Kidney epithelial cell (primary cell): ENCODE measurements around the gene LIM2. TPM values are rescaled to one million over a fixed set of nuclear protein-coding genes. Genes with fewer than 3 reads are reported as not detected.

Experiments
- DNase-seq: peaks from one replicate; pipeline ENCODE4 v3.0.0-alpha.2; 2010; ENCODE audit warnings: low read depth
- H3K27me3 ChIP-seq: 2 replicates; pipeline ENCODE4 v1.6.0; 2011; ENCODE audit warnings: low read length; ENCODE audit not compliant: control insufficient read depth, insufficient read depth
- H3K36me3 ChIP-seq: 2 replicates; pipeline ENCODE4 v1.5.1; 2011; ENCODE audit warnings: low read length; ENCODE audit not compliant: control insufficient read depth, insufficient read depth
- H3K4me3 ChIP-seq: 2 replicates; pipeline ENCODE4 v1.5.1; 2011; ENCODE audit warnings: low read depth, mild to moderate bottlenecking, control low read depth, low read length
- CTCF ChIP-seq: IDR thresholded peaks from 2 replicates; pipeline ENCODE4 v1.5.1; 2011; ENCODE audit warnings: mild to moderate bottlenecking, moderate library complexity, low read length, control low read depth, inconsistent platforms; ENCODE audit not compliant: insufficient read depth, poor library complexity, severe bottlenecking
- total RNA-seq: library from RNA; depleted of rRNA; stranded (reverse); fragments of >200 nt; gene quantifications from 2 replicates; pipeline ENCODE4 v1.2.3, GENCODE V29; 2015

LIM2 gene
- total RNA-seq, 1 donor from 2014 or later = not detected

- peaks cover 14% of the 10 kb centered on the region for H3K27me3 ChIP-seq
- no peak for TF ChIP-seq CTCF
Measured at GRCh38 chr19:51337141-51337860, 50.5 kb downstream of the LIM2 start.

DNA sequence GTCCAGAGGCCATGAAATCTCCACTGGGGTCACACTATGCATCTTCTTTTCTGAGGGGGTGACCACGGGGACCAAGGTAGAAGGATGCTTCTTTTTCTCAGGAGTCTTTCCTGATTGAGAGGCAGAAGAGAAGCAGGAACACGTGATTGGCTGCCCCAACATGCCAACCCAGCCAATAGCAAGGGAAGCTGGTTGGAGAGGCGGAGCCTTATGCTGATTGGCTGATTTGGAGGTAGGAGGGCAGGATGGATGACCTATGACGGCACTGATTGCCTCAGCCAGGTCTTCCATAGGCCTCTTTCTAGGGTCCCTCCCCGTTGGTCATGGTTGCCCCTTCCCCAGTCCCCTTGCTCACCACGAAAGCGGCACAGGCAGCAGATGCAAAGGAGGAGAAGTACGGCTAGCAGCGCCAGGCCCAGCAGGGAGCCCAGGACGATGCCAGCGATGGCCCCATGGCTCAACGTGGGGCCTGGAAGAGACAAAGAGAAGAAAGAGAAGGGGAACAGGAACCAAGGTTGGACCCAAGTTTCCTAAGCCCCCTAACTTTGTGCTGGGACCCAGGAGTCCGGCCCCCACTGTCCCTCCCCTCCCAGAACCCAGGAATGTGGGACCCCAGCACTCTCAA, 53.8 kb downstream of the LIM2 start:
- Histone ChIP-seq H3K36me3 (no peaks in the 10 kb centered on the region), H3K27me3 (no peaks in the 10 kb centered on the region), H3K4me3 (no peak overlapping the region)
- DNase-seq = no peak
- no peak for TF ChIP-seq CTCF

More at GRCh38 chr19:51337141-51337860, 50.5 kb downstream of the LIM2 start:
- no peak for DNase-seq
- H3K4me3 ChIP-seq = no peak overlapping the region
- H3K36me3 ChIP-seq = no peaks in the 10 kb centered on the region

- TF ChIP-seq CTCF = no peak
- Histone ChIP-seq H3K4me3 (no peak overlapping the region), H3K27me3 (peaks cover 15% of the 10 kb centered on the region), H3K36me3 (no peaks in the 10 kb centered on the region)
- no peak for DNase-seq
Measured at GRCh38 chr19:51331716-51332115, 56.1 kb downstream of the LIM2 start.

- Histone ChIP-seq H3K36me3 (no peaks in the 10 kb centered on the region), H3K27me3 (peaks cover 17% of the 10 kb centered on the region), H3K4me3 (no peak overlapping the region)
- DNase-seq = no peak
- TF ChIP-seq CTCF = no peak
Measured at GRCh38 chr19:51331193-51331592, 56.6 kb downstream of the LIM2 start.

GRCh38 chr19:51330366-51330765, 57.4 kb downstream of the LIM2 start:
- Histone ChIP-seq H3K27me3 (peaks cover 17% of the 10 kb centered on the region), H3K36me3 (no peaks in the 10 kb centered on the region), H3K4me3 (no peak overlapping the region)
- TF ChIP-seq CTCF = no peak
- DNase-seq = no peak

Other genes with a start within 250 kb of the LIM2 start
- gene SIGLEC7, start 245.7 kb downstream of the LIM2 start, total RNA-seq = not detected in 2 replicates
- gene CD33, start 162.9 kb downstream of the LIM2 start, total RNA-seq = not detected in 2 replicates
- 0.79 TPM in 1 of 2 replicates, not detected in the other for gene SIGLECL1, start 136.9 kb downstream of the LIM2 start, total RNA-seq
- 0.04 and 0.07 TPM in 2 replicates for gene IGLON5, start 76.3 kb downstream of the LIM2 start, total RNA-seq
- 1.1 and 1.5 TPM in 2 replicates for gene VSIG10L, start 45.8 kb downstream of the LIM2 start, total RNA-seq
- gene ETFB, start 21.6 kb downstream of the LIM2 start, total RNA-seq = 29.8 and 36.9 TPM in 2 replicates
- gene CLDND2, start 19.0 kb downstream of the LIM2 start, total RNA-seq = not detected in 2 replicates
- not detected in 2 replicates for gene NKG7, start 15.3 kb downstream of the LIM2 start, total RNA-seq
- gene C19orf84, start 2.6 kb upstream of the LIM2 start, total RNA-seq = not detected in 2 replicates
- 0.04 and 0.55 TPM in 2 replicates for gene SIGLEC10, start 29.7 kb upstream of the LIM2 start, total RNA-seq
- gene SIGLEC8, start 70.5 kb upstream of the LIM2 start, total RNA-seq = not detected in 2 replicates
- gene CEACAM18, start 90.6 kb upstream of the LIM2 start, total RNA-seq = not detected in 2 replicates
- gene SIGLEC12, start 113.8 kb upstream of the LIM2 start, total RNA-seq = 1.4 TPM in 1 of 2 replicates, not detected in the other
- gene SIGLEC6, start 143.7 kb upstream of the LIM2 start, total RNA-seq = not detected in 2 replicates
- 4.9 and 5.0 TPM in 2 replicates for gene ZNF175, start 183.3 kb upstream of the LIM2 start, total RNA-seq
- not detected in 2 replicates for gene SIGLEC5, start 242.4 kb upstream of the LIM2 start, total RNA-seq